Mesodermal cell (in vitro differentiated cells): Measurements from ENCODE around the gene HDX. TPM values are rescaled to one million over a fixed set of nuclear protein-coding genes. Genes with fewer than 3 reads are reported as not detected.
"Not testable (repeated sequence)": the region's sequence is repeated elsewhere in the genome, so short reads cannot be mapped to it uniquely, and the experiment has no call there.

Source experiments
- H3K27ac ChIP-seq: 2 replicates; pipeline ENCODE4 v1.7.0; 2013; ENCODE audit warnings: mild to moderate bottlenecking, low read depth, low read length, moderate library complexity; ENCODE audit not compliant: severe bottlenecking
- H3K36me3 ChIP-seq: 2 replicates; pipeline ENCODE4 v1.7.1; 2013; ENCODE audit warnings: mild to moderate bottlenecking, low read length, moderate library complexity; ENCODE audit not compliant: control insufficient read depth, insufficient read depth
- H3K4me1 ChIP-seq: one replicate; pipeline ENCODE4 v1.7.1; 2013; ENCODE audit warnings: mild to moderate bottlenecking, low read length; ENCODE audit not compliant: insufficient read depth, control insufficient read depth, poor library complexity, severe bottlenecking
- H3K4me3 ChIP-seq: 2 replicates; pipeline ENCODE4 v1.7.0; 2013; ENCODE audit warnings: low read length, control low read depth, mild to moderate bottlenecking; ENCODE audit not compliant: insufficient read depth, poor library complexity, severe bottlenecking; ENCODE audit errors: extremely low read depth
- H3K9me3 ChIP-seq: 2 replicates; pipeline ENCODE4 v1.7.1; 2013; ENCODE audit warnings: mild to moderate bottlenecking, low read length, moderate library complexity; ENCODE audit not compliant: control insufficient read depth
- WGBS, 2 experiments: methylation state at CpG; one replicate each; pipeline ENCODE4 v1.1.5; 2013; ENCODE audit warnings: missing lambda C conversion rate in 2 of 2; ENCODE audit not compliant: insufficient coverage in 2 of 2; 5-methylcytosine and 5-hydroxymethylcytosine counted together
- polyA plus RNA-seq, 2 experiments: library from polyadenylated mRNA; stranded (reverse); fragments of 50-300 nt; gene quantifications; one replicate each; pipeline ENCODE4 v1.2.3, GENCODE V29; 2013

The HDX gene
- 7.0 TPM for polyA plus RNA-seq (2013, experiment 1 of 2)
- polyA plus RNA-seq (2013, experiment 2 of 2): 7.2 TPM

- H3K4me3 ChIP-seq: peak within 1 kb of the TSS; percentile 57
Measured at GRCh38 chrX:84501798-84502628, at the start of gene HDX. Gene HDX, minus strand, starts transcription at chrX:84502453. Its CDS starts 27,056 bp downstream, at chrX:84475397.

GRCh38 chrX:84541315-84541714 is 39.1 kb upstream of the HDX start:
- not testable (repeated sequence) for H3K36me3 ChIP-seq, H3K4me3 ChIP-seq, H3K9me3 ChIP-seq, H3K4me1 ChIP-seq, H3K27ac ChIP-seq
- WGBS, 2 experiments: 60% methylated on average over 1 of the region's 2 CpGs; no CpG with 5 or more reads in 1 of the 2 experiments

More at GRCh38 chrX:84501798-84502628, at the start of gene HDX:
- no peaks in the 10 kb centered on the region for H3K9me3 ChIP-seq
- no peaks in the 10 kb centered on the region for H3K36me3 ChIP-seq
- peaks cover 4% of the 10 kb centered on the region for H3K4me1 ChIP-seq
- 2% methylated on average over 8 to 9 of the region's 38 CpGs for WGBS, 2 experiments
- H3K27ac ChIP-seq: peak within 1 kb of the TSS; percentile 95

GRCh38 chrX:84537627-84538026 is 35.4 kb upstream of the HDX start:
- H3K4me3 ChIP-seq, H3K27ac ChIP-seq, H3K4me1 ChIP-seq, H3K36me3 ChIP-seq, H3K9me3 ChIP-seq: not testable (repeated sequence)
- 80% methylated on average over 1 of the region's 7 CpGs; no CpG with 5 or more reads in 1 of the 2 experiments for WGBS, 2 experiments

- Histone ChIP-seq H3K4me3 (no peak overlapping the region), H3K36me3 (peaks cover 12% of the 10 kb centered on the region), H3K9me3 (no peaks in the 10 kb centered on the region), H3K4me1 (no peaks in the 10 kb centered on the region), H3K27ac (no peak overlapping the region)
Measured at GRCh38 chrX:84488426-84488825, 13.8 kb downstream of the HDX start.

GRCh38 chrX:84487365-84488353 is 14.6 kb downstream of the HDX start:
- Histone ChIP-seq H3K4me3 (no peak overlapping the region), H3K36me3 (peaks cover 15% of the 10 kb centered on the region), H3K27ac (no peak overlapping the region), H3K4me1 (no peaks in the 10 kb centered on the region), H3K9me3 (no peaks in the 10 kb centered on the region)
- 90% methylated on average over 2 of the region's 3 CpGs; no CpG with 5 or more reads in 1 of the 2 experiments for WGBS, 2 experiments

GRCh38 chrX:84479086-84479485 is 23.2 kb downstream of the HDX start:
- WGBS, 2 experiments: no CpG with 5 or more reads among the region's 2 CpGs
- H3K27ac ChIP-seq: no peak overlapping the region
- H3K36me3 ChIP-seq: peaks cover 13% of the 10 kb centered on the region
- no peaks in the 10 kb centered on the region for H3K9me3 ChIP-seq
- no peak overlapping the region for H3K4me3 ChIP-seq
- no peaks in the 10 kb centered on the region for H3K4me1 ChIP-seq

- no peaks in the 10 kb centered on the region for H3K9me3 ChIP-seq
- no peak overlapping the region for H3K4me3 ChIP-seq
- H3K36me3 ChIP-seq: peaks cover 3% of the 10 kb centered on the region
- H3K27ac ChIP-seq: no peak overlapping the region
- H3K4me1 ChIP-seq: no peaks in the 10 kb centered on the region
Measured at GRCh38 chrX:84477114-84477513, 25.1 kb downstream of the HDX start.

GRCh38 chrX:84475596-84475995 is 26.7 kb downstream of the HDX start:
- H3K9me3 ChIP-seq: no peaks in the 10 kb centered on the region
- H3K27ac ChIP-seq: no peak overlapping the region
- H3K36me3 ChIP-seq: no peaks in the 10 kb centered on the region
- no peak overlapping the region for H3K4me3 ChIP-seq
- H3K4me1 ChIP-seq: no peaks in the 10 kb centered on the region
- 100% methylated on average over 1 of the region's 2 CpGs; no CpG with 5 or more reads in 1 of the 2 experiments for WGBS, 2 experiments

GRCh38 chrX:84475101-84475500 is 27.2 kb downstream of the HDX start:
- H3K4me1 ChIP-seq: no peaks in the 10 kb centered on the region
- H3K27ac ChIP-seq: no peak overlapping the region
- no peaks in the 10 kb centered on the region for H3K9me3 ChIP-seq
- H3K36me3 ChIP-seq: no peaks in the 10 kb centered on the region
- no peak overlapping the region for H3K4me3 ChIP-seq
- WGBS, 2 experiments: no CpG with 5 or more reads among the region's 2 CpGs

GRCh38 chrX:84469226-84469625 is 33.0 kb downstream of the HDX start:
- Histone ChIP-seq H3K36me3 (peaks cover 6% of the 10 kb centered on the region), H3K4me1 (no peaks in the 10 kb centered on the region), H3K9me3 (no peaks in the 10 kb centered on the region), H3K27ac (no peak overlapping the region), H3K4me3 (no peak overlapping the region)
- no CpG with 5 or more reads among the region's 3 CpGs for WGBS, 2 experiments
